ENCODE measurements around the gene PC.
A peak's percentile ranks its signal among the peaks of the same experiment; 100 is the strongest.

The PC gene

GRCh38 chr11:66910016-66910415 lies 48.2 kb downstream of the PC start:
- no peak for DNase-seq

- no peak for DNase-seq
Observed at GRCh38 chr11:66909181-66909580, 49.0 kb downstream of the PC start.

- DNase-seq = no peak
Observed at GRCh38 chr11:66907751-66908630, 50.2 kb downstream of the PC start.

- DNase-seq = no peak
Observed at GRCh38 chr11:66906061-66906733, 52.0 kb downstream of the PC start.

- no peak for DNase-seq
Observed at GRCh38 chr11:66905631-66906030, 52.6 kb downstream of the PC start.

GRCh38 chr11:66904981-66905521 lies 53.1 kb downstream of the PC start:
- no peak for DNase-seq

- no peak for DNase-seq
Observed at GRCh38 chr11:66904561-66904960, 53.6 kb downstream of the PC start.

GRCh38 chr11:66904055-66904454 lies 54.1 kb downstream of the PC start:
- DNase-seq = no peak

GRCh38 chr11:66902486-66903177 lies 55.6 kb downstream of the PC start:
- no peak for DNase-seq

- DNase-seq = no peak
Observed at GRCh38 chr11:66901964-66902390, 56.2 kb downstream of the PC start.

GRCh38 chr11:66894141-66894540 lies 64.0 kb downstream of the PC start:
- DNase-seq = no peak

- no peak for DNase-seq
Observed at GRCh38 chr11:66892911-66893310, 65.3 kb downstream of the PC start.

- DNase-seq = peak; percentile 80 to 82
Observed at GRCh38 chr11:66891851-66892660, 66.1 kb downstream of the PC start.

- no peak for DNase-seq
Observed at GRCh38 chr11:66889960-66890359, 68.2 kb downstream of the PC start.

- DNase-seq = no peak
Observed at GRCh38 chr11:66888282-66888681, 69.9 kb downstream of the PC start.

- DNase-seq = no peak
Observed at GRCh38 chr11:66887526-66887925, 70.7 kb downstream of the PC start.

- no peak for DNase-seq
Observed at GRCh38 chr11:66886671-66887221, 71.4 kb downstream of the PC start.

- no peak for DNase-seq
Observed at GRCh38 chr11:66885950-66886440, 72.2 kb downstream of the PC start.

- DNase-seq = no peak
Observed at GRCh38 chr11:66885469-66885868, 72.7 kb downstream of the PC start.

GRCh38 chr11:66884443-66884842 lies 73.7 kb downstream of the PC start:
- DNase-seq = no peak

- DNase-seq = peak; percentile 78
Observed at GRCh38 chr11:66883016-66883965, 74.9 kb downstream of the PC start.
